ENCODE data around the gene DEDD2.

Gene DEDD2, protein sequence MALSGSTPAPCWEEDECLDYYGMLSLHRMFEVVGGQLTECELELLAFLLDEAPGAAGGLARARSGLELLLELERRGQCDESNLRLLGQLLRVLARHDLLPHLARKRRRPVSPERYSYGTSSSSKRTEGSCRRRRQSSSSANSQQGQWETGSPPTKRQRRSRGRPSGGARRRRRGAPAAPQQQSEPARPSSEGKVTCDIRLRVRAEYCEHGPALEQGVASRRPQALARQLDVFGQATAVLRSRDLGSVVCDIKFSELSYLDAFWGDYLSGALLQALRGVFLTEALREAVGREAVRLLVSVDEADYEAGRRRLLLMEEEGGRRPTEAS

DNA sequence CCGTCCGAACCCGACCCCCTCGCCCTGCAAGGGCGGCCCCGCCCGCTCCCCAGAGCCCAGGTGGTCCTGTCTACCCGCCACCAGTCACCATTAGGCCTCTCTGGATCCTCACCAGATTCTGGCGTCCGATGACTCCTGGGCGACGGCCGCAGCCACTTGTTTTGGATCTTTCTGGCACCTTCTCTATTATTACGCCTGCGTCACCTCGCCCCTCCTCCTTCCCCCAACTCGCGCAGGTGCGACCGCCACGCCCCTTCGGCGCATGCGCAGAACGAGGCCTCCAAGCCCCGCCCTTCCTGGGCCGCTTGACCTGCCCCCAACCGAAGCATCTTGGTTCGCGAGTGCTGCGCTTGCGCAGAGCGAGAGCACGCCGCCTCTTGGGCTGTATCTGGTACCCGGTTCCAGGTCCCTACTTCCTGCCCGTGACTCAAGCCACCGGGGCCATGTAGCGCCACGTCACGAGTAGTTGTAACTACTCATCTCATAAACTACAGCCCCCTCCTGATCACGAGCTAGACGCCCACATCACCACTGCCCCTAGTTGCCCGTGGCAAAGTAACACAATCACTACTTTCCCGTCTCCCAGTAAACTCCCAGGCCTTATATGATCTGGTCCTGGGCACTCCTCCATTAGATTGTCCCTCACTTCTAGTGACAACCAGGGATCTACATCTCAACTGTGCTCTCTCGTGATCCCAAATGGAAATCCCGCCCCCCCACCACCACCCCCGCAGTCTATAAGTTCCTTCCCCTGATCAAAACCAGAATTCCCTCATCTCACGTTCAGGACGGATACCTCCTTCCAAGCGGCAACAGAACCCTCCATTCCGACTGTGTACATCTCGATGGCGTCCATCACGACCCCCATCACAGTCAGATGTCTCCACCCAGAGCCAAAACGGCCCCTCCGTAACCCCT lies at the start of gene DEDD2:
TSS of gene DEDD2 (minus strand) at position 158 of the 918 bp plus-strand sequence. CDS start 670 bp downstream, outside the sequence.
- TF ChIP-seq, protein P1, sequence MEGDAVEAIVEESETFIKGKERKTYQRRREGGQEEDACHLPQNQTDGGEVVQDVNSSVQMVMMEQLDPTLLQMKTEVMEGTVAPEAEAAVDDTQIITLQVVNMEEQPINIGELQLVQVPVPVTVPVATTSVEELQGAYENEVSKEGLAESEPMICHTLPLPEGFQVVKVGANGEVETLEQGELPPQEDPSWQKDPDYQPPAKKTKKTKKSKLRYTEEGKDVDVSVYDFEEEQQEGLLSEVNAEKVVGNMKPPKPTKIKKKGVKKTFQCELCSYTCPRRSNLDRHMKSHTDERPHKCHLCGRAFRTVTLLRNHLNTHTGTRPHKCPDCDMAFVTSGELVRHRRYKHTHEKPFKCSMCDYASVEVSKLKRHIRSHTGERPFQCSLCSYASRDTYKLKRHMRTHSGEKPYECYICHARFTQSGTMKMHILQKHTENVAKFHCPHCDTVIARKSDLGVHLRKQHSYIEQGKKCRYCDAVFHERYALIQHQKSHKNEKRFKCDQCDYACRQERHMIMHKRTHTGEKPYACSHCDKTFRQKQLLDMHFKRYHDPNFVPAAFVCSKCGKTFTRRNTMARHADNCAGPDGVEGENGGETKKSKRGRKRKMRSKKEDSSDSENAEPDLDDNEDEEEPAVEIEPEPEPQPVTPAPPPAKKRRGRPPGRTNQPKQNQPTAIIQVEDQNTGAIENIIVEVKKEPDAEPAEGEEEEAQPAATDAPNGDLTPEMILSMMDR (IDR thresholded peaks at IDR 0.05), result no peak

DNA sequence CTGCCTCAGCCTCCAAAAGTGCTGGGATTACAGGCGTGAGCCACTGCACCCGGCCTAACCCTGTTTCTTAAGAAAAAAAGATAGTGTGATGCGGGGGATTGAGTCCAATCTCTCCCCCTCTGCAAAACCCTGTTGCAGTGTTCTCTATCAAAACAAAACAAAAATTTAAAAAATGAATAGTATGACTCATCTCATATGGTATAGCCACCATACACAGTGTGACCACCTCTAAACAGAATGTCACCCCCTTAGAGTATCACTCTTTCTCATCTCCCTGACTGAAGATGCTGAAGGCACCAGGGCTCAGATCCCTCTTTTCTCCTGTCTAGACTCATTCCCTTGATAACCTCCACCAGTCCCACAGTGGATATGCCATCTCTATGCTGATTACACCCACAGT lies 44.3 kb upstream of the DEDD2 start:
- TF ChIP-seq, protein P1 (IDR thresholded peaks at IDR 0.05), result no peak

DNA sequence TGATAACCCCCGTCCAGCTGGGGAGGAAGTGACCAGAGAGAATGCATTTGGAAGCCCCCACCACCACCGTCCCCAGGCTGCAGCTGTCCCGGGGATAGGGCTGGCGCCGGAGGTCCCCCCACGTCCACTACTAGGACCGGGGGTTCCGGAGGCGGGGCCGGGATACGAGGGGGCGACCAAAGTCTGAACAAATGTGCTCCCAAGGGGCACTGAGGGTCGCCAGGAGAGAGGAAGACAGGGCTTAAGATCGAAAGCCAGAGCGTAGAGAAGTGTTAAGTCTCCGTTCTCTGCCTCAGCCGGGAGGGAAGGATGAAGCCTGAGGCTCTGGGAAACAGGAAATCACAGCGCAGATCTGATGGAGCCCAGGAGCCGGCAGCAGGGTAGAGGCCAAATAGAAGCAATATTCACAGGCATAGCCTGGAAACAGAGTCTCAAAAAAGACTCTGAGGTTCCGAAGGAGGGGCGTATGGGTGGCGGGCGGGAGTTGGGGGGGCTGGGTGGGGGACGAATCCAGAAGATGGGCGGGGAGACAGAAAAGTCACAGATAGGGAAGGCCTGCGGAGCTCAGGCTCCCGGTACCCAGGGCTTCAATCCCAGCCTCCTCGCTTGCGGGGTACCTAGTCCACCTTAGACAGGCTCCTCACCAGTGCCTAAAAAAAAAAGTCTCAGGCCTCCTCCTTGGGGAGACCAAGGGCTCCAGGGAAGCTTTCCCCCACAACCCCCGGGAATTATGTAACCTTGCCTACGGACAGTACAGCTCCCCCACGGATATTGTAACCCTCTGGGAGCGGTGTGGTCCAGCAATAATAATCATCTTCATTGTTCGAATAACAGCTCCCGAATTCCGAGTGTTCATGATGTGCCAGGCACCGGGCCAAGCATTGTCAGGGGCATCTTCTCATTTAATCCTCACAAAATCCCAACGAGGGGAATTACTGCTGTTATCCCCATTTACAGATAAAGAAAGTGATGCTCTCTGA lies 38.6 kb upstream of the DEDD2 start:
- TF ChIP-seq, protein P1 (IDR thresholded peaks at IDR 0.05), result no peak

DNA sequence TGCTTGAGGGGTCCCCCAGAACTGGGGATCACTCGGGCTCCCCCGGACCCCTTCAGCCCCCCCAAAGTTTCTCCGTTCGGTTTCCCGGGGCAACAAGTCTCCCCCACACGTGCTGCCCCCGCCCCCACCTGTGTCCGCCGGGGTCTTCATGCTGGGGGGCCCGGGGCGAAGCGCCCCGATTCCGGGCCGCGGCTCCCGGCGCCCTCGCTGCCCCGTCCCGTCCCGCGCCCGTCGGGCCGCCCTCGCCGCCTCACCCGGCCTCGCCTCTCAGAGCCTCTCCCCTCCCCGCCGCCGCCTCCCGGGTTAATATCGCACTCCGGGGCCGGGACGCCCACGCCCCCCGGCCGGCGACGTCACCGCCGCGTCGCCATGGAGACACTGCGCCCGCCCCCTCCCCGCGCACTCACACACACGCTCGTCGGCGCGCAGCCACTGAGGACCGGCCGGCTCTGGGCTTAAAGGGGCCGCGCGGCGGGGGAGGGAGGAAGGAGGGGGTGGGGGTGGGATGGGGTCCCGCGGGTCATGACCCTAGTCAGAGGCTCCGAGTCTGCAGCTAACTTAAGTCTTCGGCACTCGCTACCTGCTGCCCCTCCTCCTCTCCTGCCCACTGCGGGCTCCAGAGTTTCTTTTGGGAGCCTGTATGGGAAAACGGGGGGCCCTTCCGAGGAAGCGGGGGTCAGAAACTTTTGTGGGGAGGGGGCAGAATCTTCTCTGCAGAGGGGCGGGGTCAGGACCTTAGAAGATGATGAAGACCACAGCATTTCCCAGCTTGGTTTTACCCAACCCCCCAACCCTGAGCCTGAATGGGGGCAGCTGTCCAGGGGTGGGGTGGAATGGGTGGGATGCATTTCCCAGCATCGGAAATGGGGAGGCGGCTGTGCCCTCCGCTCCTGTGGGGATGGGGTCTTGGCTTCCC lies 37.6 kb upstream of the DEDD2 start, which contains the start of gene ERF:
TSS of gene ERF (minus strand) at position 279 of the 916 bp plus-strand sequence. CDS start at position 150, 129 bp downstream.
- TF ChIP-seq, protein P1 (IDR thresholded peaks at IDR 0.05), result no peak

DNA sequence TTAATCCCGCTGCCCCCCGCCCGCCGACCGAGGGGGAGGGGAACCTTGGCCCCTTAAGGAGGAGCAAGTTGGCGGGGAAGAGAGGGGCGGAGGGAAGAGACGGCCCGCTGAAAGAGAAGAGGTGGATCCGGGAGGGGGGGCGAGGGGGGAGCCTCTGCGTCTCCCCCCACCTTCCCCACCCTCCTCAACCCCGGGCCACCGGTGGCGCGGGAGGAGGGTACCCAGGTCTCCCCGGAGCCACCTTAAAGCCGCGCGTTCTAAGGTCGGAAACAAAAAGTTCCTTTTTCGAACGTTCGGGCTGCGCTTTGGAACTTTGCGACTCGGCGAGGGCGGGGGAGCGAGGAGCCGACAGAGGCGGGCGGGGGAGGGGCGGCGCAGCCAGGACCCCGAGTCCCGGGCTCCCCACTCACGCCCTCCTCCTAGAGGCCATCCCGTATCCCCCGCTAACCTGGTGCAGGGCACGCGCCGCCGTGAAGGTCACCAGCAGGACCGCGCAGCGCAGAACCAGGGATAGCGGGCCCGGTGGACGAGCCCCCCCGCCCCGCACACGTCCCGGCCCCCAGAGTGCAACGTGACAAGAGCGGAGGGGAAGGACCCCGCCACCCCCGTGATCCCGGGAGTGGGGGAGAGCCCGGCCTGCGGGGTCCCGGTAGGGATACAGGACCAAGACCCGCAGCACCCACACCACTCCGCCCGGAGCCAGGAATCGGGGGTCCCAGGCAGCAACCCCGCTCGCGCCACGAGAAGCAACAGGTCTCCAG lies 36.8 kb upstream of the DEDD2 start:
- TF ChIP-seq, protein P1 (IDR thresholded peaks at IDR 0.05), result no peak
